ENCODE results near the gene SRSF10. TPM values are rescaled to one million over a fixed set of nuclear protein-coding genes. Genes with fewer than 3 reads are reported as not detected.
A peak's percentile ranks its signal among the peaks of the same experiment; 100 is the strongest.

SRSF10 gene
- total and polyA plus RNA-seq, 9 of the 15 experiments (the other 6 are each of a cell fraction or from before 2014, with no cell fraction given) = 154 to 264 (median 205) TPM

DNA sequence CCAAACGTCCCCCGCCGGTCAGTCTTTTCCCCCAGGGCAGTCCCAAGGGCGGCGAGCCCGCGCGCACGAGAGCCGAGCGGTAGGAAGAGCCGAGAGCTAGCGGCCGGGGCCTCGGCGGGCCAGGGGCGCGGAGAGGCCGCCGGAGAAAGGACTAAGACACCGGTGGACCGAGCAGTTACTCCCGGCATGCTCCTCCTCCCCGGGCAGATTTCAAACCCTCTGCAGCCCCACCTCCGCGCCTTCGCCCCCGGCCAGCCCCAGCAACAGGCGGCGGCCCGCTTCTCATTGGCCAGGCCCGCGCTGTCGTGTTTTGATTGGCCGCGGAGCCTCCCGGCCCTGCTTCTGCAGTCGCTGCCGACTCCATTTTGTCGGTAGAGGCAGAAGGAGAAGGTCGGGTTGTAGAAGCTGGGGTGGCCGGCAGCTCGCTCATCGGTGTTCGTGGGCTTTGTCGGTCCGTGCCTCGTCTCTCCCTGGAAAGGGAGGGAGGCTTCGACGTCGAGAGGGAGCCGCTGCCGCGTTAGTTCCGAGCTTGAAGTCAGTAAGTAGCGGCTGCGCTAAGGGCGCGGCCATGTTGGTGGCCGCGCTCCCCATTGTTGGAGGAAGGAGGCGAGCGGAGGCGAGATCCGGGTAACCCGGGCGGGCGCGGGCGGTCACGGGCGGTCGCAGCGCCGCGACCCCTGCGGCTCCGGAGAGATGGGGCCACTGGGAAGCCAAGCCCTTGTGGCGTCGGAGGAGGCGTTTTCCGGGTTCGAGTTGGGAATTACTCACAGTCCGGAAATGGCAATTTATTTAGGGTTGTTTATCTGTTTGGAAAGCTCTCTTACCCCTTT is 20.5 kb downstream of the SRSF10 start, which contains the start of gene PNRC2 (continued):
- TF ChIP-seq BMI1 (IDR thresholded peaks at IDR 0.05; ENCODE audit: low read length) = no peak
- no peak for TF ChIP-seq ZC3H8 (IDR thresholded peaks at IDR 0.05)
- TF ChIP-seq ZNF263 (CRISPR knock-in tag; IDR thresholded peaks at IDR 0.05; ENCODE audit: borderline replicate concordance) = peak; percentile 21; the same call in 1 of the 2 replicates
- TF ChIP-seq, protein P1, sequence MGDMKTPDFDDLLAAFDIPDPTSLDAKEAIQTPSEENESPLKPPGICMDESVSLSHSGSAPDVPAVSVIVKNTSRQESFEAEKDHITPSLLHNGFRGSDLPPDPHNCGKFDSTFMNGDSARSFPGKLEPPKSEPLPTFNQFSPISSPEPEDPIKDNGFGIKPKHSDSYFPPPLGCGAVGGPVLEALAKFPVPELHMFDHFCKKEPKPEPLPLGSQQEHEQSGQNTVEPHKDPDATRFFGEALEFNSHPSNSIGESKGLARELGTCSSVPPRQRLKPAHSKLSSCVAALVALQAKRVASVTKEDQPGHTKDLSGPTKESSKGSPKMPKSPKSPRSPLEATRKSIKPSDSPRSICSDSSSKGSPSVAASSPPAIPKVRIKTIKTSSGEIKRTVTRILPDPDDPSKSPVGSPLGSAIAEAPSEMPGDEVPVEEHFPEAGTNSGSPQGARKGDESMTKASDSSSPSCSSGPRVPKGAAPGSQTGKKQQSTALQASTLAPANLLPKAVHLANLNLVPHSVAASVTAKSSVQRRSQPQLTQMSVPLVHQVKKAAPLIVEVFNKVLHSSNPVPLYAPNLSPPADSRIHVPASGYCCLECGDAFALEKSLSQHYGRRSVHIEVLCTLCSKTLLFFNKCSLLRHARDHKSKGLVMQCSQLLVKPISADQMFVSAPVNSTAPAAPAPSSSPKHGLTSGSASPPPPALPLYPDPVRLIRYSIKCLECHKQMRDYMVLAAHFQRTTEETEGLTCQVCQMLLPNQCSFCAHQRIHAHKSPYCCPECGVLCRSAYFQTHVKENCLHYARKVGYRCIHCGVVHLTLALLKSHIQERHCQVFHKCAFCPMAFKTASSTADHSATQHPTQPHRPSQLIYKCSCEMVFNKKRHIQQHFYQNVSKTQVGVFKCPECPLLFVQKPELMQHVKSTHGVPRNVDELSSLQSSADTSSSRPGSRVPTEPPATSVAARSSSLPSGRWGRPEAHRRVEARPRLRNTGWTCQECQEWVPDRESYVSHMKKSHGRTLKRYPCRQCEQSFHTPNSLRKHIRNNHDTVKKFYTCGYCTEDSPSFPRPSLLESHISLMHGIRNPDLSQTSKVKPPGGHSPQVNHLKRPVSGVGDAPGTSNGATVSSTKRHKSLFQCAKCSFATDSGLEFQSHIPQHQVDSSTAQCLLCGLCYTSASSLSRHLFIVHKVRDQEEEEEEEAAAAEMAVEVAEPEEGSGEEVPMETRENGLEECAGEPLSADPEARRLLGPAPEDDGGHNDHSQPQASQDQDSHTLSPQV (IDR thresholded peaks at IDR 0.05) = no peak
- TF ChIP-seq HDAC1 (IDR thresholded peaks at IDR 0.05) = peak in 1 of 2 experiments; percentile 82; a peak in 2 of 4 replicates
- TF ChIP-seq BACH1 (tag; IDR thresholded peaks at IDR 0.05) = no peak
- no peak for TF ChIP-seq NR3C1 (CRISPR knock-in tag; IDR thresholded peaks at IDR 0.05)
- TF ChIP-seq, protein P2, sequence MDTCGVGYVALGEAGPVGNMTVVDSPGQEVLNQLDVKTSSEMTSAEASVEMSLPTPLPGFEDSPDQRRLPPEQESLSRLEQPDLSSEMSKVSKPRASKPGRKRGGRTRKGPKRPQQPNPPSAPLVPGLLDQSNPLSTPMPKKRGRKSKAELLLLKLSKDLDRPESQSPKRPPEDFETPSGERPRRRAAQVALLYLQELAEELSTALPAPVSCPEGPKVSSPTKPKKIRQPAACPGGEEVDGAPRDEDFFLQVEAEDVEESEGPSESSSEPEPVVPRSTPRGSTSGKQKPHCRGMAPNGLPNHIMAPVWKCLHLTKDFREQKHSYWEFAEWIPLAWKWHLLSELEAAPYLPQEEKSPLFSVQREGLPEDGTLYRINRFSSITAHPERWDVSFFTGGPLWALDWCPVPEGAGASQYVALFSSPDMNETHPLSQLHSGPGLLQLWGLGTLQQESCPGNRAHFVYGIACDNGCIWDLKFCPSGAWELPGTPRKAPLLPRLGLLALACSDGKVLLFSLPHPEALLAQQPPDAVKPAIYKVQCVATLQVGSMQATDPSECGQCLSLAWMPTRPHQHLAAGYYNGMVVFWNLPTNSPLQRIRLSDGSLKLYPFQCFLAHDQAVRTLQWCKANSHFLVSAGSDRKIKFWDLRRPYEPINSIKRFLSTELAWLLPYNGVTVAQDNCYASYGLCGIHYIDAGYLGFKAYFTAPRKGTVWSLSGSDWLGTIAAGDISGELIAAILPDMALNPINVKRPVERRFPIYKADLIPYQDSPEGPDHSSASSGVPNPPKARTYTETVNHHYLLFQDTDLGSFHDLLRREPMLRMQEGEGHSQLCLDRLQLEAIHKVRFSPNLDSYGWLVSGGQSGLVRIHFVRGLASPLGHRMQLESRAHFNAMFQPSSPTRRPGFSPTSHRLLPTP (IDR thresholded peaks at IDR 0.05; ENCODE audit: borderline replicate concordance, extremely low read depth, insufficient read length) = no peak
- no peak for TF ChIP-seq ZNF239 (CRISPR knock-in tag; IDR thresholded peaks at IDR 0.05)
- TF ChIP-seq, protein P3, sequence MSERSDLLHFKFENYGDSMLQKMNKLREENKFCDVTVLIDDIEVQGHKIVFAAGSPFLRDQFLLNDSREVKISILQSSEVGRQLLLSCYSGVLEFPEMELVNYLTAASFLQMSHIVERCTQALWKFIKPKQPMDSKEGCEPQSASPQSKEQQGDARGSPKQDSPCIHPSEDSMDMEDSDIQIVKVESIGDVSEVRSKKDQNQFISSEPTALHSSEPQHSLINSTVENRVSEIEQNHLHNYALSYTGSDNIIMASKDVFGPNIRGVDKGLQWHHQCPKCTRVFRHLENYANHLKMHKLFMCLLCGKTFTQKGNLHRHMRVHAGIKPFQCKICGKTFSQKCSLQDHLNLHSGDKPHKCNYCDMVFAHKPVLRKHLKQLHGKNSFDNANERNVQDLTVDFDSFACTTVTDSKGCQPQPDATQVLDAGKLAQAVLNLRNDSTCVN (CRISPR knock-in tag; IDR thresholded peaks at IDR 0.05) = peak; percentile 78; the same call in 1 of the 2 replicates
- TF ChIP-seq, protein P4, sequence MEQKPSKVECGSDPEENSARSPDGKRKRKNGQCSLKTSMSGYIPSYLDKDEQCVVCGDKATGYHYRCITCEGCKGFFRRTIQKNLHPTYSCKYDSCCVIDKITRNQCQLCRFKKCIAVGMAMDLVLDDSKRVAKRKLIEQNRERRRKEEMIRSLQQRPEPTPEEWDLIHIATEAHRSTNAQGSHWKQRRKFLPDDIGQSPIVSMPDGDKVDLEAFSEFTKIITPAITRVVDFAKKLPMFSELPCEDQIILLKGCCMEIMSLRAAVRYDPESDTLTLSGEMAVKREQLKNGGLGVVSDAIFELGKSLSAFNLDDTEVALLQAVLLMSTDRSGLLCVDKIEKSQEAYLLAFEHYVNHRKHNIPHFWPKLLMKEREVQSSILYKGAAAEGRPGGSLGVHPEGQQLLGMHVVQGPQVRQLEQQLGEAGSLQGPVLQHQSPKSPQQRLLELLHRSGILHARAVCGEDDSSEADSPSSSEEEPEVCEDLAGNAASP (IDR thresholded peaks at IDR 0.05) = no peak
- no peak; the same call in 1 of the 2 replicates for TF ChIP-seq ZNF175 (CRISPR knock-in tag; IDR thresholded peaks at IDR 0.05; ENCODE audit: low read depth)
- 0 out of 2 replicates have a peak, but pooled peaks have one; percentile 29 for TF ChIP-seq ZNF586 (CRISPR knock-in tag; conservative IDR thresholded peaks at IDR 0.05)
- no peak for TF ChIP-seq GABPB2 (CRISPR knock-in tag; conservative IDR thresholded peaks at IDR 0.05)
- no peak for TF ChIP-seq U2AF2 (optimal IDR thresholded peaks at IDR 0.05; ENCODE audit: low read depth, low read length)
- 0 out of 2 replicates have a peak, but pooled peaks have one; percentile 30 for TF ChIP-seq FOXJ2 (tag; IDR thresholded peaks at IDR 0.05)
- TF ChIP-seq SRSF3 (IDR thresholded peaks at IDR 0.05; ENCODE audit: insufficient read depth, low read length) = 0 out of 2 replicates have a peak, but pooled peaks have one; percentile 62
- TF ChIP-seq ZNF253 (CRISPR knock-in tag; conservative IDR thresholded peaks at IDR 0.05) = no peak

Measured in K562 (cell line).